ENCODE data around the gene PGBD2. TPM values are rescaled to one million over a fixed set of nuclear protein-coding genes. Genes with fewer than 3 reads are reported as not detected.

PGBD2 gene
- total and polyA plus RNA-seq, 2 of the 13 experiments (the other 11 are each of a cell fraction or from before 2014, with no cell fraction given): 6.0 to 7.4 TPM

DNA sequence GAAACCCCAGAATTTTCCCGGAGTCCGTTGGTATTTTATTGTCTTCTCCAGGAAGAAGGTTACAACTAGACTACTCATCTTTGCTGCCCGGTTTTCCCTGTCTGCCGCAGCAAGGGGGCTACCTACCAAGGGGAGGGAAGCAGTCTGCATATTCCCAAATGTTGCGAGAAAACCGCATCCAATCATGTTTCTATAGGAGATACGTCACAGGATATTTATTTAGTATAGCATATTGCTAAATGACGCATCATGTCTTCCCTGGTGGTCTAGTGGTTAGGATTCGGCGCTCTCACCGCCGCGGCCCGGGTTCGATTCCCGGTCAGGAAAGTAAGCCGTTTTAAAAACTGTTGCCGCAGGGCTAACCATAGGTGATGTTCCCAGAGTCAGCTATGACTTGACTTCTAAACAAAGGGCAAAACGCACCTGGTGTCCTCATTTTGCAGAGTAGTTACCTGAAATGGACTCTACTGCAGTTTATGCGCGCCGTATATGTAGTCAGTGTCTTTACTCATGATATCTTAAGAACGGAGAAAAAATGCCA, 32.0 kb upstream of the PGBD2 start (continued):
- TF ChIP-seq, protein P1, sequence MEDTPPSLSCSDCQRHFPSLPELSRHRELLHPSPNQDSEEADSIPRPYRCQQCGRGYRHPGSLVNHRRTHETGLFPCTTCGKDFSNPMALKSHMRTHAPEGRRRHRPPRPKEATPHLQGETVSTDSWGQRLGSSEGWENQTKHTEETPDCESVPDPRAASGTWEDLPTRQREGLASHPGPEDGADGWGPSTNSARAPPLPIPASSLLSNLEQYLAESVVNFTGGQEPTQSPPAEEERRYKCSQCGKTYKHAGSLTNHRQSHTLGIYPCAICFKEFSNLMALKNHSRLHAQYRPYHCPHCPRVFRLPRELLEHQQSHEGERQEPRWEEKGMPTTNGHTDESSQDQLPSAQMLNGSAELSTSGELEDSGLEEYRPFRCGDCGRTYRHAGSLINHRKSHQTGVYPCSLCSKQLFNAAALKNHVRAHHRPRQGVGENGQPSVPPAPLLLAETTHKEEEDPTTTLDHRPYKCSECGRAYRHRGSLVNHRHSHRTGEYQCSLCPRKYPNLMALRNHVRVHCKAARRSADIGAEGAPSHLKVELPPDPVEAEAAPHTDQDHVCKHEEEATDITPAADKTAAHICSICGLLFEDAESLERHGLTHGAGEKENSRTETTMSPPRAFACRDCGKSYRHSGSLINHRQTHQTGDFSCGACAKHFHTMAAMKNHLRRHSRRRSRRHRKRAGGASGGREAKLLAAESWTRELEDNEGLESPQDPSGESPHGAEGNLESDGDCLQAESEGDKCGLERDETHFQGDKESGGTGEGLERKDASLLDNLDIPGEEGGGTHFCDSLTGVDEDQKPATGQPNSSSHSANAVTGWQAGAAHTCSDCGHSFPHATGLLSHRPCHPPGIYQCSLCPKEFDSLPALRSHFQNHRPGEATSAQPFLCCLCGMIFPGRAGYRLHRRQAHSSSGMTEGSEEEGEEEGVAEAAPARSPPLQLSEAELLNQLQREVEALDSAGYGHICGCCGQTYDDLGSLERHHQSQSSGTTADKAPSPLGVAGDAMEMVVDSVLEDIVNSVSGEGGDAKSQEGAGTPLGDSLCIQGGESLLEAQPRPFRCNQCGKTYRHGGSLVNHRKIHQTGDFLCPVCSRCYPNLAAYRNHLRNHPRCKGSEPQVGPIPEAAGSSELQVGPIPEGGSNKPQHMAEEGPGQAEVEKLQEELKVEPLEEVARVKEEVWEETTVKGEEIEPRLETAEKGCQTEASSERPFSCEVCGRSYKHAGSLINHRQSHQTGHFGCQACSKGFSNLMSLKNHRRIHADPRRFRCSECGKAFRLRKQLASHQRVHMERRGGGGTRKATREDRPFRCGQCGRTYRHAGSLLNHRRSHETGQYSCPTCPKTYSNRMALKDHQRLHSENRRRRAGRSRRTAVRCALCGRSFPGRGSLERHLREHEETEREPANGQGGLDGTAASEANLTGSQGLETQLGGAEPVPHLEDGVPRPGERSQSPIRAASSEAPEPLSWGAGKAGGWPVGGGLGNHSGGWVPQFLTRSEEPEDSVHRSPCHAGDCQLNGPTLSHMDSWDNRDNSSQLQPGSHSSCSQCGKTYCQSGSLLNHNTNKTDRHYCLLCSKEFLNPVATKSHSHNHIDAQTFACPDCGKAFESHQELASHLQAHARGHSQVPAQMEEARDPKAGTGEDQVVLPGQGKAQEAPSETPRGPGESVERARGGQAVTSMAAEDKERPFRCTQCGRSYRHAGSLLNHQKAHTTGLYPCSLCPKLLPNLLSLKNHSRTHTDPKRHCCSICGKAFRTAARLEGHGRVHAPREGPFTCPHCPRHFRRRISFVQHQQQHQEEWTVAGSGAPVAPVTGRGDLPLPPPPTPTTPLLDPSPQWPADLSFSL (CRISPR knock-in tag; IDR thresholded peaks at IDR 0.05): 0 out of 2 replicates have a peak, but pooled peaks have one; percentile 10
- TF ChIP-seq ZNF589 (CRISPR knock-in tag; conservative IDR thresholded peaks at IDR 0.05) (no peak), CENPT (CRISPR knock-in tag; IDR thresholded peaks at IDR 0.05; ENCODE audit: low read depth) (no peak), IRX3 (CRISPR knock-in tag; IDR thresholded peaks at IDR 0.05; ENCODE audit: borderline replicate concordance, low read depth) (no peak), POLR2AphosphoS5 (IDR thresholded peaks at IDR 0.05; ENCODE audit: low read depth, low read length) (no peak), TCF12 (IDR thresholded peaks at IDR 0.05) (no peak), TCF12 (CRISPR knock-in tag; IDR thresholded peaks at IDR 0.05) (no peak), FOXA1 (IDR thresholded peaks at IDR 0.05) (no peak), FOXA1 (CRISPR knock-in tag; IDR thresholded peaks at IDR 0.05) (peak; percentile 31; the same call in 1 of the 2 replicates), STAG1 (CRISPR knock-in tag; IDR thresholded peaks at IDR 0.05) (no peak), ZNF337 (CRISPR knock-in tag; IDR thresholded peaks at IDR 0.05; ENCODE audit: borderline replicate concordance, low read depth) (no peak), SALL1 (CRISPR knock-in tag; IDR thresholded peaks at IDR 0.05) (peak; percentile 9; the same call in 1 of the 2 replicates), PITX1 (CRISPR knock-in tag; IDR thresholded peaks at IDR 0.05) (no peak)
- TF ChIP-seq, protein P2, sequence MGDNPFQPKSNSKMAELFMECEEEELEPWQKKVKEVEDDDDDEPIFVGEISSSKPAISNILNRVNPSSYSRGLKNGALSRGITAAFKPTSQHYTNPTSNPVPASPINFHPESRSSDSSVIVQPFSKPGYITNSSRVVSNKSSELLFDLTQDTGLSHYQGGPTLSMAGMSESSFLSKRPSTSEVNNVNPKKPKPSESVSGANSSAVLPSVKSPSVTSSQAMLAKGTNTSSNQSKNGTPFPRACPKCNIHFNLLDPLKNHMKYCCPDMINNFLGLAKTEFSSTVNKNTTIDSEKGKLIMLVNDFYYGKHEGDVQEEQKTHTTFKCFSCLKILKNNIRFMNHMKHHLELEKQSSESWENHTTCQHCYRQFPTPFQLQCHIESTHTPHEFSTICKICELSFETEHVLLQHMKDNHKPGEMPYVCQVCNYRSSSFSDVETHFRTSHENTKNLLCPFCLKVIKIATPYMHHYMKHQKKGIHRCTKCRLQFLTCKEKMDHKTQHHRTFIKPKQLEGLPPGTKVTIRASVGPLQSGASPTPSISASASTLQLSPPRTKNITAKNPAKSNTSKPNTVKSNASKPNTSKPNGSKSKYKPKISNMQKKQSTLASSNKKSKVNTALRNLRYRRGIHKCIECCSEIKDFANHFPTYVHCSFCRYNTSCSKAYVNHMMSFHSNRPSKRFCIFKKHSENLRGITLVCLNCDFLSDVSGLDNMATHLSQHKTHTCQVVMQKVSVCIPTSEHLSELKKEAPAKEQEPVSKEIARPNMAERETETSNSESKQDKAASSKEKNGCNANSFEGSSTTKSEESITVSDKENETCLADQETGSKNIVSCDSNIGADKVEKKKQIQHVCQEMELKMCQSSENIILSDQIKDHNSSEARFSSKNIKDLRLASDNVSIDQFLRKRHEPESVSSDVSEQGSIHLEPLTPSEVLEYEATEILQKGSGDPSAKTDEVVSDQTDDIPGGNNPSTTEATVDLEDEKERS (CRISPR knock-in tag; IDR thresholded peaks at IDR 0.05): no peak
- TF ChIP-seq, protein P3, sequence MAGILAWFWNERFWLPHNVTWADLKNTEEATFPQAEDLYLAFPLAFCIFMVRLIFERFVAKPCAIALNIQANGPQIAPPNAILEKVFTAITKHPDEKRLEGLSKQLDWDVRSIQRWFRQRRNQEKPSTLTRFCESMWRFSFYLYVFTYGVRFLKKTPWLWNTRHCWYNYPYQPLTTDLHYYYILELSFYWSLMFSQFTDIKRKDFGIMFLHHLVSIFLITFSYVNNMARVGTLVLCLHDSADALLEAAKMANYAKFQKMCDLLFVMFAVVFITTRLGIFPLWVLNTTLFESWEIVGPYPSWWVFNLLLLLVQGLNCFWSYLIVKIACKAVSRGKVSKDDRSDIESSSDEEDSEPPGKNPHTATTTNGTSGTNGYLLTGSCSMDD (CRISPR knock-in tag; IDR thresholded peaks at IDR 0.05): no peak
- TF ChIP-seq, protein P4, sequence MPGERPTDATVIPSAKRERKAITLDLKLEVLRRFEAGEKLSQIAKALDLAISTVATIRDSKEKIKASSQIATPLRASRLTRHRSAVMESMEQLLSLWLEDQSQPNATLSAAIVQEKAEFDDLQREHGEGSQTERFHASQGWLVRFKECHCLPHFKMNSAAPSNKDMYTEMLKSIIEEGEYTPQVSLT (CRISPR knock-in tag; IDR thresholded peaks at IDR 0.05; ENCODE audit: borderline replicate concordance, low read depth): peak; percentile 95; the same call in 1 of the 2 replicates
- TF ChIP-seq, protein P5, sequence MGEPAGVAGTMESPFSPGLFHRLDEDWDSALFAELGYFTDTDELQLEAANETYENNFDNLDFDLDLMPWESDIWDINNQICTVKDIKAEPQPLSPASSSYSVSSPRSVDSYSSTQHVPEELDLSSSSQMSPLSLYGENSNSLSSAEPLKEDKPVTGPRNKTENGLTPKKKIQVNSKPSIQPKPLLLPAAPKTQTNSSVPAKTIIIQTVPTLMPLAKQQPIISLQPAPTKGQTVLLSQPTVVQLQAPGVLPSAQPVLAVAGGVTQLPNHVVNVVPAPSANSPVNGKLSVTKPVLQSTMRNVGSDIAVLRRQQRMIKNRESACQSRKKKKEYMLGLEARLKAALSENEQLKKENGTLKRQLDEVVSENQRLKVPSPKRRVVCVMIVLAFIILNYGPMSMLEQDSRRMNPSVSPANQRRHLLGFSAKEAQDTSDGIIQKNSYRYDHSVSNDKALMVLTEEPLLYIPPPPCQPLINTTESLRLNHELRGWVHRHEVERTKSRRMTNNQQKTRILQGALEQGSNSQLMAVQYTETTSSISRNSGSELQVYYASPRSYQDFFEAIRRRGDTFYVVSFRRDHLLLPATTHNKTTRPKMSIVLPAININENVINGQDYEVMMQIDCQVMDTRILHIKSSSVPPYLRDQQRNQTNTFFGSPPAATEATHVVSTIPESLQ (CRISPR knock-in tag; conservative IDR thresholded peaks at IDR 0.05): no peak

All from HepG2 (cell line).